Measurements from ENCODE around the gene NEU1.

- TF ChIP-seq POLR2AphosphoS5 (IDR thresholded peaks at IDR 0.05; ENCODE audit: insufficient read depth in 1 of 2, low read depth in 1 of 2) (no peak), POLR2A (IDR thresholded peaks at IDR 0.05) (no peak)
Observed at GRCh38 chr6:31884528-31885035, 22.0 kb upstream of the NEU1 start.

Measured in vagina (tissue), 2 donors.